Cardiac fibroblast (primary cell): ENCODE results near the gene PEAR1.

Source experiments
- DNase-seq, 2 donors: peaks; one replicate each; pipeline versions ENCODE4 v3.0.0 to v3.0.0-alpha.2; 2010; ENCODE audit warnings: low read depth in 2 of 2
- H3K4me3 ChIP-seq, 2 donors: replicated peaks in 1 of 2; 1 replicate in 1 of 2; 2 replicates in 1 of 2; pipeline ENCODE4 v1.5.1; 2011; ENCODE audit warnings: low read depth in 2 of 2, low read length in 2 of 2, mild to moderate bottlenecking in 2 of 2, moderate library complexity in 1 of 2
- TF ChIP-seq, protein P1 (sequence below): IDR thresholded peaks from one replicate; pipeline ENCODE4 v1.5.1; 2011; ENCODE audit warnings: low read depth, mild to moderate bottlenecking, low read length, inconsistent platforms

Gene PEAR1

DNA sequence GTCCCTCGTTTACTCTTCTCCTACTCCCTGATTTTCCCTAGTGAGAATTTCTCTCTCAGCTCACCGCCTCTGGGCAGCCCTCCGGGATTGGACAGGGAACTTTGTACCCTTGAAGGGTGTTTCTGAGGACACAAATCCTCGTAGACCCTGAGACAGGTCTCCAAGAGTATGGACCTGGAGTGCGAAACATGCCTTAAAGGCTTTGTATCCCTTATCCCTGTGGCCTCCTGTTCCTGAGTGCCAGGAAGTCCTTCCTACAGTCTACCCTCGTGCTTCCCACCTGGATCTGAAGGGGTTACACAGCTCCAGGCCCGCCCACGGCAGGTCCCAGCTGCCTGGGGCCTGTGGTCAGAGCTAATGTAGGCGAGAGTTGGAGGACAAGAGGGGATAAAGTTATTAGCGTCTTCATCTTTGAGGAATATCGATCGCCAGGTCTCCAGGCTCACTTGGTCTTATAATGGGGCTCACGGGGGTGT lies 7.6 kb upstream of the PEAR1 start:
- TF ChIP-seq, protein P1, sequence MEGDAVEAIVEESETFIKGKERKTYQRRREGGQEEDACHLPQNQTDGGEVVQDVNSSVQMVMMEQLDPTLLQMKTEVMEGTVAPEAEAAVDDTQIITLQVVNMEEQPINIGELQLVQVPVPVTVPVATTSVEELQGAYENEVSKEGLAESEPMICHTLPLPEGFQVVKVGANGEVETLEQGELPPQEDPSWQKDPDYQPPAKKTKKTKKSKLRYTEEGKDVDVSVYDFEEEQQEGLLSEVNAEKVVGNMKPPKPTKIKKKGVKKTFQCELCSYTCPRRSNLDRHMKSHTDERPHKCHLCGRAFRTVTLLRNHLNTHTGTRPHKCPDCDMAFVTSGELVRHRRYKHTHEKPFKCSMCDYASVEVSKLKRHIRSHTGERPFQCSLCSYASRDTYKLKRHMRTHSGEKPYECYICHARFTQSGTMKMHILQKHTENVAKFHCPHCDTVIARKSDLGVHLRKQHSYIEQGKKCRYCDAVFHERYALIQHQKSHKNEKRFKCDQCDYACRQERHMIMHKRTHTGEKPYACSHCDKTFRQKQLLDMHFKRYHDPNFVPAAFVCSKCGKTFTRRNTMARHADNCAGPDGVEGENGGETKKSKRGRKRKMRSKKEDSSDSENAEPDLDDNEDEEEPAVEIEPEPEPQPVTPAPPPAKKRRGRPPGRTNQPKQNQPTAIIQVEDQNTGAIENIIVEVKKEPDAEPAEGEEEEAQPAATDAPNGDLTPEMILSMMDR, result no peak
- no peak for DNase-seq
- H3K4me3 ChIP-seq, result no peak overlapping the region

- TF ChIP-seq, protein P1, result no peak
- no peak for DNase-seq
- no peak overlapping the region for H3K4me3 ChIP-seq
Observed at GRCh38 chr1:156886583-156887281, 6.8 kb upstream of the PEAR1 start.

DNA sequence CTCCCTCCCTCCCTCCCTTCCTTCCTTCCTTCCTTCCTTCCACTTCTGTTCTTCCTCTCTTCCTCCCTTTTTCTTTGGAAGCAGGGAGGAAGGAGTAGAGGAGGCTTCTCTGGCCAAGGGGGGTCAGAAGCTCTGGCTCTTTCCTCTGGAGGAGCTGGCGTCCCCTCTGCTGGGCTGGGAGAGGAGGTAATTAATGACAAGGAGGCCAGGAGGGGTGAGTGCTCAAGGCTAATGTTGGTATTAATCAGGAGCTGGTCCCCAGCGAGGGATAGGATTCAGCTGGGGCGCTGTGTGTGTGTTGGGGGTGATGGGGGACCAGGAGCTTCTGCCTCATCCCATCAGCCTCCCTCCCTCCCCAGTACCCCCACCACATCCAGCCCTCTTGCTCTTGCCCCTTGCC lies 6.2 kb upstream of the PEAR1 start:
- DNase-seq, result no peak
- TF ChIP-seq, protein P1, result no peak
- no peak overlapping the region for H3K4me3 ChIP-seq

DNA sequence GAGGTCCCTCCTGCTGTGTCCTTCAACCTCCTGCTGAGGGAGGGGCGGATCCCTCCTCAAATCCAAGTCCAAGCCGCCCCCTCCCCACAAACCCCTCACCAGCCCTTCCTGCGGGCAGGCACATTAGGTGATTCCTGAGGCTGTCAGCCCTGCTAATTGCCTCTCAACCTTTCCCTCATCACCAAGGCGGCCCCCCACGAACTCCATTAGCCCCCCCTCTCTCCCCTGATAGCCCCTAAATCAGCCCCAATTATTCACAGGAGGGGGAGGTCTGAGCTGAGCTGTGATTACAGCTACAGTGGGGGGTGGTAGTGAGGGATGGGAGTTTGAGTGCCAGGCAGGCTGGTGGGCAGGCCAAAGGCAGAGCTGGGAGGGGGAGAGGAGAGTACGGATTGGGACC lies 5.8 kb upstream of the PEAR1 start:
- DNase-seq, result no peak

GRCh38 chr1:156889802-156890580 lies 3.5 kb upstream of the PEAR1 start:
- TF ChIP-seq, protein P1, result peak; percentile 83
- DNase-seq, result peak; percentile 89
- no peak overlapping the region for H3K4me3 ChIP-seq

More for the DNA sequence above, 5.8 kb upstream of the PEAR1 start:
- no peak overlapping the region for H3K4me3 ChIP-seq
- TF ChIP-seq, protein P1, result no peak

GRCh38 chr1:156892190-156893047 lies 1.1 kb upstream of the PEAR1 start:
- peak overlapping the region; percentile 22 to 30 for H3K4me3 ChIP-seq
- TF ChIP-seq, protein P1, result peak; percentile 84
- DNase-seq, result peak; percentile 90 to 95
